Activated CD8-positive, alpha-beta memory T cell treated with anti-CD3 and anti-CD28 coated beads for 36 hours (primary cell): Measurements from ENCODE around the gene JAK2. TPM values are rescaled to one million over a fixed set of nuclear protein-coding genes. Genes with fewer than 3 reads are reported as not detected.
"Not testable (repeated sequence)": the region's sequence is repeated elsewhere in the genome, so short reads cannot be mapped to it uniquely, and the experiment has no call there.

Experiments used
- CTCF ChIA-PET: fragments of 350-600 bp; sonication (Branson Sonifier 250); formaldehyde crosslinking; loops from one replicate; lab custom pipeline; 2021; ENCODE audit warnings: antibody characterized with exemption; lab: Charles Lee
- POLR2A ChIA-PET: fragments of 350-600 bp; sonication (Branson Sonifier 250); formaldehyde crosslinking; loops from one replicate; lab custom pipeline; 2021; ENCODE audit warnings: antibody characterized with exemption; lab: Charles Lee
- total RNA-seq, 2 experiments: library from RNA; stranded (reverse); gene quantifications; one replicate each; pipeline ENCODE4 v1.2.3, GENCODE V29; 2021

JAK2 gene
- total RNA-seq, 2 experiments from 2014 or later = 26.0 to 29.2 TPM

DNA sequence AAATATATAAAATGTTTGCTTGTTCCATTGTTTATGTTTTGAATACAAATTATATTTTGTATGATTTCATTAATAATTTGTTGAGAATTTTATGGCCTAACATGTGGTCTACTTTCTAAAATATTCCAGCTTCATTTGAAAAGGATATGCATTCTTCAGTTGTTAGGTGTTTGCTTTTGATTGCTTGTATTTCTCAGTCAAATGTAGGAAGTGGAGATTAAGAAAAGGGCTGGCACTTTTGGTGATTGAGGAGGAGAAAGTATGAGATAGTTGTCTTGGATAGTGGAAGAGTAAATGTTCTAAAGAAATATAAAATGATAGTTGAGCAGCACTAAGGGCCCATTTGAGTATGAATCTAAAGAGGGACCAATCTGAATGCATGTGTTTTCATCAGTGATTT, 23.1 kb downstream of the JAK2 start:
- CTCF ChIA-PET = no interaction called here

DNA sequence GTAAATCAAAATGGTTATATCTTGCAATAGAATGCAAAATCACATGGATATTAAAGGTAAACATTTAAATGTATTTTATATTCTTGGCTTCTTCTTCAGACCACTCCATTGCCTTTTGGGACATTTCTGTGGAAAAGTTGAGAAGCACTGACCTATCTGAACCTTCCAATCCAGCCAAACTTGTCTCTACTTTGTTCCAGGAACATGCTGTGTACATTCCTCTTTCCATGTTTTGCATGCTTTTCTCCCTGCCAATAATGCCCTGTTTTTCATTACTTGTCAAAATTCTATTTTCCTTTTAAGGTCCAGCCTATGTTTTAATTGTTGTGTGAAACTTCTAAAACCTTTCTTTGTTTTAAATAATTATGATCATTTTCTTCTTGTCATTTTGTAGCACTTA, 28.3 kb downstream of the JAK2 start:
- POLR2A ChIA-PET = no interaction called here

More for the DNA sequence above, 23.1 kb downstream of the JAK2 start:
- POLR2A ChIA-PET = no interaction called here

DNA sequence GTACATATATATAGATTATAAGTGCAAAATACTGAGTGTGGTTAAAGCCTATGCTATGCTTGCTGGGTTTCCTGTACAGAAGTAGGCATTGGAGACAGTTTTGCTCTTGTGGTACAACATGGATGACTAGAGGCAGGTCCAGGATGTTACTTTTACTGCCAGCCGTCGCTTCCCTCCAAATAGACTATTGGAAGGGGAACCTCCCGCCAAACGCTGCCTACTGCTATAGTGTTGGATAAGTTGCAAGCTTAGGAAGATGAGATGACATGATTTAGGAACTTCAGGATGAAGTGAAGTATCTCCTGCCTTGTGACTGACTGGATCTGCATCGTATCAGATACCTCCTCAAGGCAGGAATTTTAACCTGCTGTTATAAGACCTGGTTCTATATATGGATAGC, 30.9 kb downstream of the JAK2 start:
- ChIA-PET POLR2A (no interaction called here), CTCF (no interaction called here)

More for the DNA sequence above, 28.3 kb downstream of the JAK2 start:
- CTCF ChIA-PET = interaction anchor here (0.7 kb wide), 1 partner anchor 832 kb away, joined by 6 read pairs; no protein-coding TSS in a partner anchor

DNA sequence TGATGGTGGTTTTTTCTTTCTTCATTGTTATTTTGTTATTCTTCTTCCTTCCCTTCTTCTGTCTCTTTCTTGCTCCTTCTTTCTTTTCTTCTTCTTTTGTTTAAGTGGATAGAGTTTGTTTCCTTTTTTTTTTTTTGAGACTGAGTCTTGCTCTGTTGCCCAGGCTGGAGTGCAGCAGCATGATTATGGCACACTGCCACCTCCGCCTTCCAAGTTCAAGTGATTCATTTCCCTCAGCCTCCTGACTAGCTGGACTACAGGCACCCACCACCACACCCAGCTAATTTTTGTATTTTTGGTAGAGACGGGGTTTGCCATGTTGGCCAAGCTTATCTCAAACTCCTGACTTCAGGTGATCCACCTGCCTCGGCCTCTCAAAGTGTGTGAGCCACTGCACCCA, 40.3 kb downstream of the JAK2 start:
- ChIA-PET POLR2A (interaction anchor here (0.7 kb wide), 1 partner anchor 119 kb away, joined by 4 read pairs; no protein-coding TSS in a partner anchor), CTCF (no interaction called here)

DNA sequence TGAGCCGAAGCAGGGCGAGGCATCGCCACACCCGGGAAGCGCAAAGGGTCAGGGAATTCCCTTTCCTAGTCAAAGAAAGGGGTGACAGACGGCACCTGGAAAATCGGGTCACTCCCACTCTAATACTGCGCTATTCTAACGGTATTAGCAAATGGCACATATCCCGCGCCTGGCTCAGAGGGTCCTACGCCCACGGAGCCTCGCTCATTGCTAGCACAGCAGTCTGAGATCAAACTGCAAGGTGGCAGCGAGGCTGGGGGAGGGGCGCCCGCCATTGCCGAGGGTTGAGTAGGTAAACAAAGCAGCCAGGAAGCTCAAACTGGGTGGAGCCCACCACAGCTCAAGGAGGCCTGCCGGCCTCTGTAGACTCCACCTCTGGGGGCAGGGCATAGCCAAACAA, 46.9 kb downstream of the JAK2 start:
- CTCF ChIA-PET, POLR2A ChIA-PET: not testable (repeated sequence)

DNA sequence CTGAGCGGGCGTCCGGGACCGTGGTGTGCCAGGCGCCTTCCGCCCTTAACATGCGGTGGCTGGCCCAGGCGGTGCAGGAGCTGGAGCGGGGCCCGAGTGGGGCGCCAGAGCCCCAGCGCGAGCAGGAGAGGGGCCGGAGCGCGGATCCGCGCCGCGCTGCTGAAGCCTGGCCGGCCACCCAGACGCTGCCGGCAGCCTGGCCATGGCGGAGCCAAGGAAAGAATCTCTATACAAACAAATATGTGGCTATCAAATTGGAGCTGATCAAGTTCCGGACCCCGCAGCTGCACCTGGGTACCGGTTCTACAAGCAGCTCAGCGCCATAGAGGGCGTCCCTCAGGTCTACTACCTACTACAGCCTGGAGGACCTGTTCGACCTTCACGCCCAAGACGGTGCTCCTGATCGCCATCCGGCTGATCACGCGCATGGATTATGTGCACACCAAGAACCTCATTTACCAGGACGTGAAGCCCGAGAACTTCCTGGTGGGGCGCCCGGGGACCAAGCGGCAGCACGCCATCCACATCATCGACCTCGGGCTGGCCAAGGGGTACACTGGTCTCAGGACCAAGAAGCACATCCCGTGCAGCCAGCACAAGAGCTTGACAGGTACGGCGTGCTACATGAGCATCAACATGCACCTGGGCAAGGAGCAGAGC, 55.8 kb downstream of the JAK2 start:
- ChIA-PET POLR2A (no interaction called here), CTCF (no interaction called here)

DNA sequence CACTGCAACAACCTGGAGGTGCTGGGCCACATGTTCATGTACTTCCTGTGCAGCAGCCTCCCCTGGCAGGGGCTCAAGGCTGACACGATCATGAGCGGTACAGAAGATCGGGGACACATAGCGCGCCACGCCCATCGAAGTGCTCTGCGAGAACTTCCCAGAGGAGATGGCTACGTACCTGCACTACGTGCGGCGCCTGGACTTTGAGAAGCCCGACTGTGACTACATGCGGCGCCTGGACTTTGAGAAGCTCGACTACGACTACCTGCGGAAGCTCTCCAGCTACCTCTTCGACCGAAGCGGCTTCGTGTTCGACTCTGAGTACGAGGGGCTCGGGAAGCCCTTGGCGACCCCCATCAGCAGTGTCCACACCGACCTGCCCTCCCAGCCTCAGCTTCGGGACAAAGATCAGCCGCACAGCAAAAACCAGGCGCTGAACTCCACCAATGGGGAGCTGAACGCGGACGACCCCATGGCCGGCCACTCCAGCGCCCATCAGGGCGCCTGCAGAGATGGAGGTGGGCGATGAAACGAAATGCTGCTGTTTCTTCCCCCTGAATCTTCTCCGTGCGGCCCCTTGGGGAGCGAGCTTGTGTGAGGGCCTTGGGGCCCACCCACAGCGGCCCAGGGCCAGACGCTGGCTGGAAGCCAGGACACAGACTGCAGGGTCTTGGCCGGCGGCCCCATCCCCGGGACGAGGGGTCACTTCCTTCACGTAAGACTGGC, 56.5 kb downstream of the JAK2 start:
- ChIA-PET POLR2A (no interaction called here), CTCF (interaction anchor here (0.7 kb wide), 1 partner anchor 642 kb away, joined by 3 read pairs; no protein-coding TSS in a partner anchor)

DNA sequence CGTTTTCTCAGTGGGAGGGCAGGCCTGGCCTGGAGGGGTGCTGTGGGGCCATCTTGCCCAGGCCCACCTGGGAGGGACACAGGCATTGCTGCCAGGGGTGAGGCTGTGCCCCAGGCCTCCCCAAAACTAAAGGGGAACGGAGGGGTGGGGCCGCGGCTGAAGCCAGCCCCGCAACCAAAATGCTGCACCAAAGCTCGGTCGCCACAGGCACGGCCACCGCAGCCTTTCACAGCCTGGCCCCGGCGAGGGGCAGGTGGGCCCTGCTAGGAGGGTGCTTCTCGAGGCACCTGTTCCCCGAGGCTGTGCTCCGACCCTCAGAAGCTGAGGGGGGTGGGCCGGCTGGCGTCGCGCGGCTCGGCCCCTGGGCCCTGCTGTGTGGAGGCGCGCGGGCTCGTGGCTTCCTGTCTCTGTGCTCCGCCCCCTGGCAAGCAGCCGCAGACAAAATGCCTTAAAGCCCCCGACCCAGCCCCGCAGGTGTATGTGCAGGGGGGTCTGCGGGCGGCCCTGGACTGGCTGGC, 57.6 kb downstream of the JAK2 start:
- ChIA-PET CTCF (interaction anchor here (0.7 kb wide), 1 partner anchor 643 kb away, joined by 3 read pairs; no protein-coding TSS in a partner anchor), POLR2A (interaction anchor here (0.7 kb wide), 1 partner anchor 56 kb away, joined by 3 read pairs; no protein-coding TSS in a partner anchor)

DNA sequence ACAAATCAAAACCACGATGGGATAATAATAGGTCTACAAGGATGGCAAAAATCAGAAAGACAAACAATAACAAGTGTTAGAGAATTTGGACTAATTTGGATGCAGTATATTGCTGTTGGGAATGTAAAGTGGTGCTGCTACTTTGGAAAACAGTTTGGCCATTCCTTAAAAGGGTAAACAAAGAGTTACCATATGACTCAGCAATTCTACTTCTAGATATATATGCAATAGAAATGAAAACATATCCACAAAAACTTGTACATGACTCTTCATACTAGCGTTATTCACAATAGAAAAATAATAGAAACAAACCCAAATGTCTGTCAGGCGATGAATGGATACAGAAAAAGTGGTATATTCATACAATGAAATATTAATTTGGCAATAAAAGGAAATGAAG, 58.3 kb downstream of the JAK2 start:
- ChIA-PET CTCF (no interaction called here), POLR2A (interaction anchor here (0.7 kb wide), 1 partner anchor 56 kb away, joined by 3 read pairs; no protein-coding TSS in a partner anchor)

DNA sequence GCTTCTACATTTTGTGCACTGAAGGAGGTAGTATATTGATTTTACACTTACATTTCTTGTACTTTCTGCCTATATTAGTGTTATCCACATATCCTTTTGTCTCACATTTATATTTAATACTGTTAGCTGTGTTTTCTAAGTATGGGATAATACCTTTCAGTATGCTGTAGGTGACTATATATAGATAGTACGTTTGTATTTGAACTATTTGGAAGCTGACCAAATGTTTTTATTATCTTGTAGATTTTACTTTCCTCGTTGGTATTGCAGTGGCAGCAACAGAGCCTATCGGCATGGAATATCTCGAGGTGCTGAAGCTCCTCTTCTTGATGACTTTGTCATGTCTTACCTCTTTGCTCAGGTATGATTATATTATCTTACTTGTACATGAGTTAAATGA, 59.1 kb downstream of the JAK2 start:
- ChIA-PET POLR2A (no interaction called here), CTCF (no interaction called here)

DNA sequence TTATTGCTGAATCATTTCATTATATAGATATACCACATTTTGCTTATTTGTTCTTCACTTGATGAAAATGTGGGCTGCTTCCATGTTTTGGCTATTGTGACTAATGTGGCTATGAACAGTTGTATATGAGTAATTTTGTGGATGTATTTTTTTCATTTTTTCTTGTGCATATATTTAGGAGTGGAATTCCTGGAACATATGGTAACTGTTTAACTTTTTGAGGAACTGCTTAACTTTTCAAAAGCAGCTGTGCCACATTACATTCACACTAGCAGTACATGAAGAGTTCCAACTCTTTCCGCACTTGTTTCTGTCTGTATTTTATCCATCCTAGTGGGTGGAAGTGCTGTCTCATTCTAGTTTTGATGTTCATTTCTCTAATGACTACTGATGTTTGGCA, 67.8 kb downstream of the JAK2 start:
- ChIA-PET POLR2A (no interaction called here), CTCF (no interaction called here)

DNA sequence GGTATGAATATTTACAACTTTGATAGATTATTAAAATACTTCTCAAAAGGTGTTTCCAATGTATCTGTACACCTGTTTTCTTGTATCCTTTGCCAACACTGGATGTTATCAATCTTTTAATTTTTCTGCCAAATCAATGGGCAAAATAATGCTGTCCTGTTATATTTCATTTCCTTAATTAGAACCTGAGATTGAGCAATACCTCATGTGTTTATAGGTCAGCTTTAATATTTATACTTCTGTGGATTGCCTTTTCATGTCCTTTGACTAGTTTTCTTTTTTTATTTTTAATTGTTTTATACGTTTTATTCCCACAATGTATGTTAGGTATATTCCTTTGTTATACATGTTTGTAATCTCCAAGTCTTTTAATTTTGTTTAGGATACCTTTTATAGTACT, 77.6 kb downstream of the JAK2 start:
- POLR2A ChIA-PET = no interaction called here
- CTCF ChIA-PET = no interaction called here

DNA sequence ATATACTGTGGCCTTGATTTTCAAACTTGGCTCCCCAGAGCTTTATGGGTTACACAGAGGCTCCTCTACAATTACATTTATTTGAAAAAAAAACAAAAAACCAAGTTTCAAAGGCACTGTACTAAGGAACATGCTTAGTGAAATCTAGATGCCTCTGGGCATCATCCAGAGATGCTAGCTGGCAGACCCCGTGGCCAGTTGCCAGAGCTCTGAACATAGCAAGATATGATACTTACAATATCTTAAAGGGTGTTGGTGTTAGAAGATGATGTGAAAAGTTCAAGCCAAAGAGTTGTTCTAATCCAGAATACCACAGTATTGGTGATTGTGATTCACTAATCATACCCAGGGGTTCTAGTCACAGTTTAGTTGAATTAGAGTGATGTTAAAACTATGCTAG, 87.8 kb downstream of the JAK2 start:
- CTCF ChIA-PET = no interaction called here
- POLR2A ChIA-PET = no interaction called here

DNA sequence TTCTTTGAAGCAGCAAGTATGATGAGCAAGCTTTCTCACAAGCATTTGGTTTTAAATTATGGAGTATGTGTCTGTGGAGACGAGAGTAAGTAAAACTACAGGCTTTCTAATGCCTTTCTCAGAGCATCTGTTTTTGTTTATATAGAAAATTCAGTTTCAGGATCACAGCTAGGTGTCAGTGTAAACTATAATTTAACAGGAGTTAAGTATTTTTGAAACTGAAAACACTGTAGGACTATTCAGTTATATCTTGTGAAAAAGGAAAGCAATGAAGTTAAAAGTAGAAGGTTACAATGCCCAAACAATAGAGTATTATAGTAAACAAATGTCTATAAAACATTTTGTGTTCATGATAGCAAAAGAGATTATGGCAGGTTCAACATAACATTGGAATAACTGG, 88.6 kb downstream of the JAK2 start:
- POLR2A ChIA-PET = interaction anchor here (0.6 kb wide), 1 partner anchor 59 kb away, joined by 3 read pairs; no protein-coding TSS in a partner anchor
- CTCF ChIA-PET = no interaction called here

DNA sequence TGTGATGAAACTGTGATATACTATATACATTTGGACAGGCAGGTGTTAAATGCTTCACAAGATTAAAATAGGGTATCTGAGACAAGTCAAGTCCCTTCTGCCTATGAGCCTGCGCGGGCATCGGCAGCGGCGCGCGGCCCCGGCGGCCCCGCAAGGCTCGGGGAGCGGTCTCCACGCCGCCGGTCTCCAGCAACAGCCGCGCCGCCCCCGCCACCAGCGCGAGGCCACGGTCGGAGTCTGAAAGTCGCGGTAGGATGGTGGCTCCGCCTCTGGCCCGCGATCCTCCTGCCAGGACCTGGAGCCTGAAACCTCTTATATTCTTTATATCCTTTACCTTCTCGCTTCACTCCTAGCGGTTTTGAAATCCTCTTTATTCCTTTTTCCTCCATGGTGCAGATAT, 100.9 kb downstream of the JAK2 start:
- POLR2A ChIA-PET = no interaction called here
- CTCF ChIA-PET = no interaction called here

DNA sequence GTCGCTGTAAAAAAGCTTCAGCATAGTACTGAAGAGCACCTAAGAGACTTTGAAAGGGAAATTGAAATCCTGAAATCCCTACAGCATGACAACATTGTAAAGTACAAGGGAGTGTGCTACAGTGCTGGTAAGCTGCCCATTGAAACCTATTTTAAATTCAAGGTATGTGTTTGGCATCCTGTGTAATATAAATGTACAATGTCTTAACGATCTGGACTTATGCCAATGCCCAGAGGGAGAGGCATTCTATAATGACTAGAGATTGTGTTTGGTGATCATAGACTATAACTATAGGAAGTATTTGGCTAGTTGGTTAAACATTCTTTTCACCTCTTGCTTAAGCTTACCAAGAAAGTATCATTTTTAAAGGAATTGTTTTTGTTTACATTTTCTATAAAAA, 104.7 kb downstream of the JAK2 start:
- CTCF ChIA-PET = no interaction called here
- POLR2A ChIA-PET = no interaction called here

DNA sequence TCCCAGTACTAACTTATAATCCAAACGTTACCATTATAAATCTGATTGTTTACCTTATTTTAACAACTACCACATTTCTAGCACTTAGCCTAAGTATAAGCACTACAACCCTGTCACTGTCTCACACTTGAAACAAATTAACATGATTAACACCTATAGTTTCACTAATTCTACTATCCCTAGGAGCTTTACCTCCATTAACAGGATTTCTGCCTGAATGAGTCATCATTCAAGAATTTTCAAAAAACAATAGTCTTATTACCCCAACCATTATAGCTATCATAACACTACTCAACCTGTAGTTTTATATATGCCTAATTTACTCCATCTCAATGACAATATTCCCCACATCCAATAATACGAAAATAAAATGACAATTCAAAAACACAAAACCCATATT, 110.7 kb downstream of the JAK2 start:
- ChIA-PET POLR2A (no interaction called here), CTCF (no interaction called here)

DNA sequence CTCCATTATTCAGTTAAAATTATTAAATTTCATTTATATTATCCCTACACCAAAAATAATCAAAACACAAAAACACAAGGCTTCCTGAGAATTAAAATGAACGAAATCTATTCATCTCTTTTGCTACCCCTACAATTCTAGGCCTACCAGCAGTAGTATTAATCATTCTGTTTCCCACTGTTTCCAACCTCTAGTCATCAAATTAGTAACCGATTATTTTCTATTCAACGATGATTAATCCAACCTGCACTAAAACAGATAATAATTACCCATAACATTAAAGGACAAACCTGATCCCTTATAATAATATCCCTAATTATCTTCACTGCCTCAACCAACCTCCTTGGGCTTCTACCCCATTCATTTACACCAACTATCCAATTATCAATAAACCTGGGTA, 114.4 kb downstream of the JAK2 start:
- ChIA-PET POLR2A (no interaction called here), CTCF (no interaction called here)

DNA sequence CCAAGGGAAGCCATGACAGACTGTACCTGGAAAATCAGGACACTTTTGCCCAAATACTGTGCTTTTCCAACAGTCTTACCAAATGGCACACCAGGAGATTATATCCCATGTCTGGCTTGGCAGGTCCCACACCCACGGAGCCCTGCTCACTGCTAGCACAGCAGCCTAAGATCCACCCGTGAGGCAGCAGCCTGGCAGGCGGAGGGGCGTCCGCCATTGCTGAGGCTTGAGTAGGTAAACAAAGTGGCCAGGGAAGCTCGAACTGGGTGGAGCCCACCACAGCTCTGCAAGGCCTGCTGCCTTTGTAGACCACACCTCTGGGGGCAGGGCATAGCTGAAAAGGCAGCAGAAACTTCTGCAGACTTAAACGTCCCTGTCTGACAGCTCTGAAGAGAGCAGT, 116.1 kb downstream of the JAK2 start:
- CTCF ChIA-PET, POLR2A ChIA-PET: not testable (repeated sequence)

DNA sequence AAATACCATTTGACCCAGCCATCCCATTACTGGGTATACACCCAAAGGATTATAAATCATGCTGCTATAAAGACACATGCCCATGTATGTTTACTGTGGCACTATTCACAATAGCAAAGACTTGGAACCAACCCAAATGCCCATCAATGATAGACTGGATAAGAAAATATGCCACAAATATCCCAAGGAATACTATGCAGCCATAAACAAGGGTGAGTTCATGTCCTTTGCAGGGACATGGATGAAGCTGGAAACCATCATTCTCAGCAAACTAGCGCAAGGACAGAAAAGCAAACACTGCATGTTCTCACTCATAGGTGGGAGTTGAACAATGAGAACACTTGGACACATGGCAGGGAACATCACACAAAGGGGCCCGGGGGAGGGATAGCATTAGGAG, 121.4 kb downstream of the JAK2 start:
- CTCF ChIA-PET, POLR2A ChIA-PET: not testable (repeated sequence)
